ENCODE measurements around the gene TMEM125. TPM values are rescaled to one million over a fixed set of nuclear protein-coding genes. Genes with fewer than 3 reads are reported as not detected.

TMEM125 gene
- total and polyA plus RNA-seq, 10 of the 15 experiments (the other 5 are each of a cell fraction or from before 2014, with no cell fraction given), result 0.28 TPM; not detected in 9

GRCh38 chr1:43284065-43284464 lies 14.3 kb downstream of the TMEM125 start:
- in situ Hi-C loops (cut with MboI), result no loop called here
- Histone ChIP-seq H3K27ac (ENCODE audit: control insufficient read depth, insufficient read depth) (no peak overlapping the region), H3K4me3 (no peak overlapping the region), H3K4me1 (ENCODE audit: control insufficient read depth, insufficient read depth, low read length) (no peaks in the 10 kb centered on the region), H3K36me3 (ENCODE audit: control insufficient read depth in 2 of 2, insufficient read depth in 2 of 2, low read length in 1 of 2) (no peaks in the 10 kb centered on the region), H3K27me3 (replicated peaks in 1 of 2; ENCODE audit: control insufficient read depth in 2 of 2, insufficient read depth in 2 of 2, low read length in 1 of 2) (no peaks in the 10 kb centered on the region; a peak in 2 of 4 replicates), H2AFZ (ENCODE audit: control insufficient read depth, low read depth, low read length) (no peak overlapping the region), H3K9me3 (replicated peaks; ENCODE audit: control insufficient read depth, insufficient read depth, low read length) (no peaks in the 10 kb centered on the region), H3K79me2 (ENCODE audit: control insufficient read depth, insufficient read depth, low read length) (no peaks in the 10 kb centered on the region), H3K9ac (ENCODE audit: control insufficient read depth, insufficient read depth, low read length) (no peak overlapping the region), H4K20me1 (ENCODE audit: control insufficient read depth, insufficient read depth) (no peaks in the 10 kb centered on the region), H3K4me2 (ENCODE audit: control insufficient read depth, insufficient read depth) (no peak overlapping the region)
- ChIA-PET SMC1A (ENCODE audit: uncharacterized antibody, unreplicated experiment) (no interaction called here), RAD21 (ENCODE audit: unreplicated experiment) (interaction anchor here (1.3 kb wide), 1 partner anchor 11 kb away, joined by 4 read pairs; no protein-coding TSS in a partner anchor), POLR2A (interaction anchor here (0.9 to 1.1 kb wide), 2 partner anchors 9 to 11 kb away, joined by 3 read pairs; no protein-coding TSS in a partner anchor), CTCF (interaction anchor here (1.1 kb wide), 1 partner anchor 130 kb away, joined by 3 read pairs; no protein-coding TSS in a partner anchor)
- DNase-seq (ENCODE audit: low read depth, low spot score) (no peak), FAIRE-seq (no peak), ATAC-seq (no peak)
- intact Hi-C loops (cut with micrococcal nuclease; ENCODE audit: unreplicated experiment), result no loop called here
- no peak for TF ChIP-seq POU2F2 (IDR thresholded peaks at IDR 0.05; ENCODE audit: borderline replicate concordance, low read depth, low read length)
- no TSS peak for BruUV-seq (replicated peaks)
- 16% methylated on average over 3 of the region's 3 CpGs for WGBS (ENCODE audit: insufficient coverage, insufficient replicate concordance, low lambda C conversion rate, missing lambda C conversion rate)

GRCh38 chr1:43284546-43285110 lies 14.8 kb downstream of the TMEM125 start:
- Histone ChIP-seq H3K9me3 (replicated peaks; ENCODE audit: control insufficient read depth, insufficient read depth, low read length) (no peaks in the 10 kb centered on the region), H3K27me3 (replicated peaks in 1 of 2; ENCODE audit: control insufficient read depth in 2 of 2, insufficient read depth in 2 of 2, low read length in 1 of 2) (no peaks in the 10 kb centered on the region; a peak in 2 of 4 replicates), H3K79me2 (ENCODE audit: control insufficient read depth, insufficient read depth, low read length) (no peaks in the 10 kb centered on the region), H4K20me1 (ENCODE audit: control insufficient read depth, insufficient read depth) (no peaks in the 10 kb centered on the region), H3K4me1 (ENCODE audit: control insufficient read depth, insufficient read depth, low read length) (no peaks in the 10 kb centered on the region), H3K4me2 (ENCODE audit: control insufficient read depth, insufficient read depth) (no peak overlapping the region), H3K4me3 (no peak overlapping the region), H3K27ac (ENCODE audit: control insufficient read depth, insufficient read depth) (no peak overlapping the region), H2AFZ (ENCODE audit: control insufficient read depth, low read depth, low read length) (no peak overlapping the region), H3K9ac (ENCODE audit: control insufficient read depth, insufficient read depth, low read length) (no peak overlapping the region), H3K36me3 (ENCODE audit: control insufficient read depth in 2 of 2, insufficient read depth in 2 of 2, low read length in 1 of 2) (no peaks in the 10 kb centered on the region)
- DNase-seq (ENCODE audit: low read depth, low spot score), result no peak
- ChIA-PET SMC1A (ENCODE audit: uncharacterized antibody, unreplicated experiment) (no interaction called here), CTCF (no interaction called here), POLR2A (interaction anchor here (0.9 to 1.1 kb wide), 2 partner anchors 9 to 11 kb away, joined by 3 read pairs; no protein-coding TSS in a partner anchor), RAD21 (ENCODE audit: unreplicated experiment) (interaction anchor here (1.3 kb wide), 1 partner anchor 11 kb away, joined by 4 read pairs; no protein-coding TSS in a partner anchor)
- FAIRE-seq, result no peak
- in situ Hi-C loops (cut with MboI) (no loop called here), intact Hi-C loops (cut with micrococcal nuclease; ENCODE audit: unreplicated experiment) (no loop called here)
- BruUV-seq (replicated peaks), result no TSS peak
- 51% methylated on average over 12 of the region's 12 CpGs for WGBS (ENCODE audit: insufficient coverage, insufficient replicate concordance, low lambda C conversion rate, missing lambda C conversion rate)
- ATAC-seq, result no peak
- no peak for TF ChIP-seq CREB1 (IDR thresholded peaks at IDR 0.05; ENCODE audit: low read depth)
- TF ChIP-seq POLR2AphosphoS5 (IDR thresholded peaks at IDR 0.05; ENCODE audit: low read length), result no peak
- no peak for TF ChIP-seq GABPA (IDR thresholded peaks at IDR 0.05; ENCODE audit: low read depth)
- no peak for TF ChIP-seq JUNB (IDR thresholded peaks at IDR 0.05)
- no peak for TF ChIP-seq SMC3 (IDR thresholded peaks at IDR 0.05; ENCODE audit: borderline replicate concordance, low read length)
- TF ChIP-seq FOS (IDR thresholded peaks at IDR 0.05; ENCODE audit: borderline replicate concordance, extremely low read depth, insufficient read length), result no peak
- no peak for TF ChIP-seq MYC (IDR thresholded peaks at IDR 0.05; ENCODE audit: insufficient read depth, insufficient read length, insufficient replicate concordance, low read length, severe bottlenecking)
- no peak for TF ChIP-seq GATAD2B (conservative IDR thresholded peaks at IDR 0.05; ENCODE audit: low read depth)

Measured in GM12878 (cell line).